Stimulated activated naive CD4-positive, alpha-beta T cell treated with Interleukin-2 at 50 U/mL for 16 hours (primary cell): Measurements from ENCODE around the gene C9orf72.
A peak's percentile ranks its signal among the peaks of the same experiment; 100 is the strongest.

ENCODE experiments used
- DNase-seq: peaks from one replicate; lab custom pipeline; 2025; lab: John Stamatoyannopoulos, UW

Gene C9orf72

GRCh38 chr9:27573634-27574590 lies 631 bp upstream of the C9orf72 start:
- DNase-seq: peak; percentile 97

DNA sequence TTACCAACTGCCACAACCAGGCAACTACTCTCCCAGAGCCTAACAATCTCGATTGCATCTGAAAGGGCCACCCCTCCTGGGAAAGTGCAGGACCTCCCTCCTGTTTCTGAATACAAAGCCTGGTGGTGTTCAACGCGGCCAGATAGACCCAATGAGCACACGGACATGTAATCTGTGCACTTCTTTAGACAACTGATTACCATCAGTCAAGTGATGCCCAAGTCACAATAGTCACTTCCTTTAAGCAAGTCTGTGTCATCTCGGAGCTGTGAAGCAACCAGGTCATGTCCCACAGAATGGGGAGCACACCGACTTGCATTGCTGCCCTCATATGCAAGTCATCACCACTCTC lies 739 bp downstream of the C9orf72 start:
- no peak for DNase-seq

DNA sequence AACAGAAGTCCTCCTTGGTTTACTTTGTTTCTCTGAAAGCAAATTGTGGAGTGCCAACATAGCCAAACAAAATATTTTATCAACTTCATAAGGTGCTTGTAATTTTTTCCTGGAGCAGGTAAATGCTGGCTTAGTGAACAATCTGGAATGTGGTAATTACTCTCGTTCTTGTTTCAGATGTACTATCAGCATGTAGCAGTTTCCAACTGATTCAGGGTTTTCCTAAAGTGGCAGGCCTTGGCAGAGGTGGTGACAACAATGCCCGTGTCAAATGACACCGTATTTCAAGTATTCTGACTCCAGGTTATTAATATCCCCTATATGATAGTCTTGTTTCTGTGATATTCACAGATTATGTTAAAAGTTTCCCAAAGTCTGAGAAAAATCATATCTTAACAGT lies 1.2 kb downstream of the C9orf72 start:
- no peak for DNase-seq

DNA sequence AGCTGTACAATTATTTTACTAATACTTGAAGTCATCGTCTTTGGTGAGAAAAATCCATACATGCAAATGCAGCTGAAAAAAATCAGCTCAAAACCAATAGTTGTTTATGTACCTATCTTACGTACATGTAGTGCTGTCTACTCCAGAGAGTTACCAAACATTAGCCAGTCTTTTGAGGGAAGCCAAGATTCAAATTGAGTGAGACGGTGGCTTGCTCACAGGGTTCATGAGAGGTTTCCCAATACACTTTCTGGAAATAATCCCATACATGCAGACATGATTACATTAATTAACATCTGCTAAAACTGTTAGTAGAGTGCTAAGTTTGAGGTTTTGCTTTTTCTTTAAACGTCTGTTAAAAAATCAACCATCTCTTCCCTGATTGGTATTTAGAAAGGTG lies 2.3 kb downstream of the C9orf72 start:
- DNase-seq: no peak

GRCh38 chr9:27569406-27569805 lies 3.9 kb downstream of the C9orf72 start:
- no peak for DNase-seq

GRCh38 chr9:27566118-27566517 lies 7.2 kb downstream of the C9orf72 start:
- no peak for DNase-seq

DNA sequence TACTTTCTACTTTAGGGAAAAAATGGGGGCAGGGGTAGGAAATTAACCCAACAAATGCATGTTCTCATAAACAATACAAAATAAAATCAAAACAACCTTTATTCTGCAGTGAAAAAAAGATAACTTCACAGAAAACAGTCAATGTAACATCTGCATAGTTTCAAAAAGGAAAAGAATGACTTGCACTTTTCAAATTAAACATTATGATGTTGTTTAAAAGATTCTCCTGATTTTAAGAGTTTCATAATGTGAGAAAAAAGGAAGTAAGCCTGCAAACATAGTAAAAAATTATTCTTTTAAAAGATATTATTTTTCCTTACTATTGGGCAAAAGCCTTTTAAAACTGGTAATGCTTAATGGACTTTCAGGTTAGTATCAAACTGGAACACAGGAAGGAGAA lies 7.6 kb downstream of the C9orf72 start:
- DNase-seq: no peak

DNA sequence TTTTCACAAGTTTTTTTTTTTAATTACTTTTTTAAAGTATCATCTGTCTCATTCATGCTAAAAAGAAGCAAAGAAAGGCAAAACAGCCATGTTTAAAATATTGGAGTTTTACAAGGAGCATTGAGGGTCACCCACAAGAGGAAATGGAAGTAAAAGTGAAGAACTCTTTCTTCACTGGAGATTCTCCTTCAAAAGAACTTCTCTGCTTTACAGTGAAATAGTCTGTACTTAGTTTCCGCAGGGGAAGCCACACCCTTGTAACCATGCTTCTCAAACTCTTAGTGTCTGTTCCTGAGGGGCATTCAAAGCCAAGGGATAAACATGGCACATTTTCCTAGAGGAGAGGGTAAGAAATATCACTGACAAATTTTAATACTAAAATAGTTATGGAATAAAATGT lies 8.6 kb downstream of the C9orf72 start:
- DNase-seq: no peak

GRCh38 chr9:27563738-27564430 lies 9.4 kb downstream of the C9orf72 start:
- no peak for DNase-seq

- no peak for DNase-seq
These were observed 11.6 kb downstream of the C9orf72 start for GRCh38 chr9:27561685-27562084.

DNA sequence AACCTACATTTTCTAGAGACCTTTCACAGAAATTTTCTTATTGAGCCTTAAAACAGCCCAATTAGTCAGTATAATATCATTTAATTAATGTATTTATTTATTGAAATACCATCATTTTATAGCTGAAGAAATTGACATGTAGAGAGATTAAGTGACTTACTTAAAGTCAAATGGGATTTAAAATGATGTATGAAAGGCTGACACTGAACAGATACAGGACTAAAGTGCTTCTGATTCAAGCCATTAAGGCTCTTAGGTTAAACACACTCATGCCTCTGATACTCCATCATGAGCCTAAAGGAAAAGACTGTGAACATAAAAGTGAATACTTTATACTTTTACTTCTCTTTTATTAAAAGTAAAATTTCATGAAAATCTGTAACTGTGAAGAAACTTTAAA lies 12.8 kb downstream of the C9orf72 start:
- no peak for DNase-seq

GRCh38 chr9:27558307-27558706 lies 15.0 kb downstream of the C9orf72 start:
- DNase-seq: no peak

- DNase-seq: no peak
These were observed 16.8 kb downstream of the C9orf72 start for GRCh38 chr9:27556470-27556869.

- no peak for DNase-seq
These were observed 18.6 kb downstream of the C9orf72 start for GRCh38 chr9:27554712-27555111.

DNA sequence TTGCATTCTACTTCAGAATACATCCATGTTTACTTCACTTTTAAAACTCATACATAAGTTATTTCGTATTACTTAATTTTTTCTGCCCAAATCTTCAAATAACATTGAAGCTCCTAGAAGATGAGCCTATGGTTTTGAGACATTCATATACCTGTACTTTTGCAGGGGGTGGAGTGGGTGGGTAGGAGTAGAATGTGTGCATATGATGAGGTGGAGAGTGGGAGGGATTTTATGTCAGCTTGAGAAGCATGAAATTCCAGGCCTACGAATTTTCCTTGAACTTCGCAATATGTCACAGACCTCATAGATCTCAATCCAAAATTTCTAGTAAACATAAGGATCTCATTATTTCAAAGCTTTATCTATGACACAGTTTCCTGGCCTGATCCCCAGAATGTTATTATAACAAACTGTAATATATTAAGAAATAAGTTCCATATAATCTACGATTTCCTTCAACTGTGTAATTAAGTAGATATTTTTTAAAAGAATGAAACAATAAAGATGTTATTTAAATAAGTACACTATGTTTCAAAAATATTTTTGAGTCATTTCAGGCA lies 24.0 kb downstream of the C9orf72 start:
- DNase-seq: no peak

GRCh38 chr9:27548055-27548741 lies 25.1 kb downstream of the C9orf72 start:
- no peak for DNase-seq

DNA sequence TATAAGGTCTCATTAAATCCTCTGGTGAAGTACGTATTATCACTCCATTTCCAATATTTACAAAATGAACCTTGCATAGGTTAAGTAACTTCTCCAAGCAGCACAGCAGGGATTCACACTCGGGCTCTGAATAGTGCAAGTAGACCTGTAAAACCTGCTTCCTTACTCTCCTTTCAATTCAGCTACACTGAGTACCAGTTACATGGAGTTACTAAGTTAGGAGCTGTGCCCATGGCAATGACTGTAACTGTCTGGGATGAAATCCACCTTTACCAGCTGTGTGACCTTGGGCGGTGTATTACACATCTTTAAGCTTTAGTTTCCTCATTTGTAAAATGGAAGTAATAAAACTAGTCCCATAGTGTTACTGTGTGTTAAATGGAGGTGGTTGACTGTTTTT lies 27.8 kb downstream of the C9orf72 start:
- no peak for DNase-seq

DNA sequence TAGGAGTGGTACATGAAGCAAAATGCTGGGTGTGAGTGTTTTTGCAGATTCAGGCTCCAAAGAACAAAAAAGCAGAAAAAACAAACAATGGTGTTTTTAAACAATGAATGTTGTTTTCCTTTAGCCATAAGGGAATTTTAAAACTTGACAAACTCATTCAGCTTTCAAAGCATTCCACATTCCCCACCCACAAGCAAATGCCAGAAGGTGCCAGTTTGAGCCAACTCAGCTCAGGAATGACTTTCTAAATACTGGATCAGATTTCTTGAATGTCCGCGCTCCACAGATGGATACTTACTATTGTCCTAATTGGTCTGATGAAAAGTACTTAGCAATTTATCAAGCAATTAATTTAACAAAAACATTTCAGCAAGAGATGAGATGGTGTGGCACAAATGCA lies 30.8 kb downstream of the C9orf72 start:
- no peak for DNase-seq

DNA sequence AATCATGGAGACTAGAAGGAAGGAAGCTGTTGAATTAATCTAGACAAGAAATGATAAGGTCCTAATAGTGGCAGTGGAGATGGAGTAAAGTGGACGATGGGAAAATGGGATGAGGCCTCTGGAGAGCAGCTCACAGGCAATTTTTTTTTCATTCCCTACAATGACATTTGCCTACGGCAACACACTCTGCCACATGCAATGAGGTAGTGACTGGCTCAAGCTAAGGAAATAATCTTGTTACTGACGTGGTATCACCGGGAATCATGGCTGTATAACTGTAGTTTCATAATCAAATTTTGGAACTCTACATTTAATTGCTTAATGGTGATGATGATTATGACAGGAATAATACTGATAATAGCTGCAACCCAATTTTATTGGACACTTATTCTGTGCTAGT lies 31.5 kb downstream of the C9orf72 start:
- DNase-seq: no peak

DNA sequence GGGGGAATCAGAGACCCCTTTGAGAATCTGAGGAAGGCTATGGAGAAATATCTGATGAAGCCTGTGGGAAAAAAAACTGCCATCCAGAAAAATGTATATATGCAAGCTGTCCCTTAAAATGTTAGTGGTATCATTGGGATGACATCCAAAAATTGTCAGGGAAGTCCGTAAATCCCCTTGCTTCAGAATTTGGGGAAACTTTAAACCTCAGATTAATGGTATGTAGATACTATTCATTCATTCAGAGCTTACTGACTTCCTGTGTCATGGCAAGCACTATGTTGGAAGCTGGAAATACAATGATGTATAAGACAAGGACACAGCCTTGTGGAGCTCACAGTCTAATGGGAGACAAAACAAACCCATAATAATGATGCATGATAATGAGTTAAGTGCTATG lies 32.8 kb downstream of the C9orf72 start:
- no peak for DNase-seq

DNA sequence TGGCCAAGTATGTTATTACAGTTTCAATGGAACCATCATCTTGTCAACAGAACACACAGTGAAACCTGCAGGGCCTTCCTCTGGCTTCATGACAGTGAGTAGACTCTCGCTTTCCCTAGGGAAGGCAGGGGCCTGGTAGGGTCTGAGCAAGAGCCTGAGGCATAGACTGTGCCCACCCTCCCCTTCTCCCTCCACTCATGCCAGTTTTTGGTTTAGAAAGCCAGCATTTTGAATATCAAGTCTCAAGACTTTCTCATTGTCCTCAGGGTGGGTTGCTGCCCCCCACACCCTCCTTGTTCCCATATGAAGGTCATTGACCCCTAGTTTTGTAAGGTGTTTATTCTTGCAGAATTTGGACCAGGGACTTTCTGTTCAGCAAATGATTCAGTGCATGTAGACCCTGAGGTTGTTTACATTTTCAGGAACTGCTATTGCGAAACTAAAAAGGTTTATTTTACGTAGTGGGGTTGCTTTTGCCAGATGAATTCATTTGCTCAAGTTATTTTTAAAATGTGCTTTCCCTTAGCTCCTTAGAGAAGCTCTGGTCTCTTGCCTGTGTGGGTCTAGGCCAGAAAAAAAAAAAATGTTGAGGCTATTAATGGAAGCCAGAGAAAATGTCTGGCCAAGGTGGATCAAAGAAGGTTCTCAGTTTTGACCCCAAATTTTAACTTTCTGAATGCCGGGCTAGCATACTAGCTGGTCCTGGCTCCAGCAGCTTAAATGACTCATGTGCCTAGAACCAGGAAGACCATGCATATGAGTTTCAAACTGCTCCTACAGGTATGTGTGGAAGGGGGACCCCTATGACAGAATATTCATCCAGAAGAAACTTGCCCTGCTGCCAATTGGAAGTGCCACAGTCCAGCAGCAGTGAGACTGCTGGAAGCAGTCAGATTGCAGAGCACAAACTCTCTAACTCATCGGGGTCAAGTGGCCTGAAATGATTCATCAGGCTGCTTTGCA lies 33.5 kb downstream of the C9orf72 start:
- no peak for DNase-seq
